Bronchial epithelial cell (primary cell): ENCODE results near the gene IL13. TPM values are rescaled to one million over a fixed set of nuclear protein-coding genes. Genes with fewer than 3 reads are reported as not detected.

Experiments
- DNase-seq: peaks from one replicate; pipeline ENCODE4 v3.0.0-alpha.2; 2010; ENCODE audit warnings: low read depth
- FAIRE-seq: peaks from 2 replicates; lab custom pipeline; 2011; peaks lifted over from hg19 to GRCh38; lab: Jason Lieb, UNC
- H3K27me3 ChIP-seq: 2 replicates; pipeline ENCODE4 v1.5.1; 2011; ENCODE audit warnings: low read length; ENCODE audit not compliant: control insufficient read depth, insufficient read depth
- H3K36me3 ChIP-seq: 2 replicates; pipeline ENCODE4 v1.5.1; 2011; ENCODE audit warnings: low read length; ENCODE audit not compliant: control insufficient read depth, insufficient read depth
- H3K4me3 ChIP-seq: 2 replicates; pipeline ENCODE4 v1.5.1; 2011; ENCODE audit warnings: mild to moderate bottlenecking, low read depth, low read length, control low read depth
- CTCF ChIP-seq: IDR thresholded peaks from 2 replicates; pipeline ENCODE4 v1.5.1; 2011; ENCODE audit warnings: mild to moderate bottlenecking, moderate library complexity, low read length, control low read depth, inconsistent platforms; ENCODE audit not compliant: insufficient read depth, severe bottlenecking
- total RNA-seq: library from RNA; depleted of rRNA; stranded (reverse); fragments of >200 nt; gene quantifications from 2 replicates; pipeline ENCODE4 v1.2.1, GENCODE V29; 2014

Gene IL13
- total RNA-seq, 1 donor from 2014 or later, result not detected

DNA sequence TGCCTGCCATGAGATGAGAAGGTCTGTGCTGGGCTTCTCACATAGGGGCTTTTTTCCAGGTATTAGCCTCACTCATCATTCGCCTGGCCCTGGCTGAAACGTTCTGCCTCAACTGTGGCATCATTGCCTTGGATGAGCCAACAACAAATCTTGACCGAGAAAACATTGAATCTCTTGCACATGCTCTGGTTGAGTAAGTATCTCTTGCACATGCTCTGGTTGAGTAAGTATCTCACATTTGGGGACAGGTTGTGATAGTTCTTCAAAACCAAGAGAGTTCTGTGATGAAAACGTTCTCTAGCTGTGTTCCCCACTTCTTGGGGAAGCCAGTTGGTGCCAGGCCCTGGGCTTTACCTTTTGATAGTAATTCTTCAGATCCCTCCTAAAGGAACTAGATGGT, 17.4 kb upstream of the IL13 start:
- no peak for DNase-seq
- H3K4me3 ChIP-seq, result no peak overlapping the region
- peaks cover 9% of the 10 kb centered on the region for H3K36me3 ChIP-seq
- no peaks in the 10 kb centered on the region for H3K27me3 ChIP-seq
- FAIRE-seq, result no peak
- no peak for TF ChIP-seq CTCF

- Histone ChIP-seq H3K27me3 (no peaks in the 10 kb centered on the region), H3K36me3 (peaks cover 9% of the 10 kb centered on the region), H3K4me3 (no peak overlapping the region)
- no peak for DNase-seq
- no peak for TF ChIP-seq CTCF
- FAIRE-seq, result no peak
These were observed 16.7 kb upstream of the IL13 start for GRCh38 chr5:132641241-132641723.

DNA sequence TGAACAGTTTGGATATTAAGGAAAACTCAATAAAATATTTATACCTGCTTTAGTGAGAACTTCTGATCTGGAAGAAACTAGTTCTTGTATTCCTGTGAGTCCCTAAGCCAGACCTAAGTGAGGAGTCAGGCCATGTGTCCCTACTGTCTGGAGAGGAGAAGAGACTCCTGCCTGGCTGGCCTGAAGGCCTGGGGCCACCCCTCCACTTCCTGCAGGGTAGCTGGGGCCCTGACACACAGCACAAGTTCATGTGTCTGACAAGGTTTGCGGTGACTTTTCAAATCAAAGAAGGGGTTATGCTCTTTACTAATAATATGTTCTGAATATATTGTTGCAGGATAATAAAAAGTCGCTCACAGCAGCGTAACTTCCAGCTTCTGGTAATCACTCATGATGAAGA, 16.1 kb upstream of the IL13 start:
- DNase-seq (no peak), FAIRE-seq (no peak)
- peaks cover 9% of the 10 kb centered on the region for H3K36me3 ChIP-seq
- H3K27me3 ChIP-seq, result no peaks in the 10 kb centered on the region
- no peak overlapping the region for H3K4me3 ChIP-seq
- TF ChIP-seq CTCF, result no peak

DNA sequence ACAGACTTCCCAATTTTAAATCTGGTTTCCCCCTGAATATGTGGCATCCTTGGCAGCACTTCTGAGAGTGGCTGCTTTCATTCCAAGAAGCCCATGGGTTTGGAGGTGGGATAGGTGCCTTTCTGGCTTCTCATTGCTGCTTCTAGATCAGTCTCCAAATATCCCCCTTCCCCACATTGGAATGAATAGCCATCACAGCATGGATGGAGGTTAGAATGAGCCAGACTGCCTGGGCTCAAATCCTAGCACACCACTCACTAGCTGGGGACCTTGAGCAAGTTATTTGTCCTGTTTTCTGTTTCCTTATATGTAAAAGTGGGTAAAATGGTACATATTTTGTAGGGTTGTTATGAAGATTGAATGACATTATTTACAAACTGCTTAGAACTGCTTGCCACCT, 13.8 kb upstream of the IL13 start:
- H3K36me3 ChIP-seq, result peaks cover 6% of the 10 kb centered on the region
- DNase-seq (no peak), FAIRE-seq (no peak)
- H3K27me3 ChIP-seq, result no peaks in the 10 kb centered on the region
- no peak for TF ChIP-seq CTCF
- H3K4me3 ChIP-seq, result no peak overlapping the region

DNA sequence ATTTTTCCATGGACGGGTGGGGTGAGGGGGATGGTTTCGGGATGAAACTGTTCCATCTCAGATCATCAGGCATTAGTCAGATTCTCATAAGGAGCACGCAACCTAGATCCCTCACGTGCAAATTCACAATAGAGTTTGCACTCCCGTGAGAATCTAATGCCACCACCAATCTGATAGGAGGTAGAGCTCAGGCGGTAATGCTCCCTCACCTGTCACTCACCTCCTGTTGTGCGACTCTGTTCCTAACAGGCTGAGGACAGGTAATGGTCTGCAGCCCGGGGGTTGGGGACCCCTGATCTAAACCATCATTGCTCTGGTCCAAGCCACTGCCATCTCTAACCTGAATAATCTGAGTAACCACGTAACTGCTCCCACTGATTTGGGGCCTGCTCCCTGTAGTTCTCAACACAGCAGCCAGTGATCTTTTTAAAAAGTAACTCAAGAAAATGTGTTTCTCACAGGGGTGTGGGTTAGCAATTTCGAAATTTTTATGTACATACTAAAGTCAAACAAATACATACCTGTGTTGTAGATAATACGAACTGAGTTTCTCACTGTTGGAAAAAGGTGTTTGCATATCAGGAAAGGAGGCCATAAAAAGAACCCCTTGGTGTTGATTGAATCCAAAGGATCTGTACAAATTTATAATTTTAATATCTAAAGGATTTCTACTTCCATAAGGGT, 11.2 kb upstream of the IL13 start:
- FAIRE-seq, result no peak
- Histone ChIP-seq H3K36me3 (no peaks in the 10 kb centered on the region), H3K4me3 (no peak overlapping the region), H3K27me3 (no peaks in the 10 kb centered on the region)
- TF ChIP-seq CTCF, result no peak
- no peak for DNase-seq

DNA sequence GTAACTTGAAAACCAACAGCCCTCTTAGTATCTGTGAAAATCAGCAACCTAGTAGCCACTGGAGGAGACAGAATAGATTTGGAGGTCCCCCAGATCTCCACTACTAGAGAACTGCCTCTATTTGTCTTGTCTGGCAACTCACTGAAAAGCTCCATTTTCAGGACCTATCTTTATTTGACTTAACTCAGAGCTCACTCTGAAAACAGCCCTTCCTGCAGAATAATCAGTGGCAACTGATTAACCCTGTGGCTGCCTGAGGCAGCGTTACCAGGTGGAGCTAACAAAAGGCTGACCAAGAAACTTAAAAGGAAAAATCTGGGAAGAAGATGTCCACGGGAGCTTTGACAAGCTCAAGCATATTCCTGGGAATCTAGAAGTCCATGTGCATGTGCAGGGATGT, 10.5 kb upstream of the IL13 start:
- Histone ChIP-seq H3K27me3 (no peaks in the 10 kb centered on the region), H3K36me3 (no peaks in the 10 kb centered on the region), H3K4me3 (no peak overlapping the region)
- no peak for TF ChIP-seq CTCF
- DNase-seq, result no peak
- FAIRE-seq, result no peak
